SKM-1 treated with dmso at 0.1 percent for 144 hours (cell line): ENCODE data around the gene ALDH5A1.
A peak's percentile ranks its signal among the peaks of the same experiment; 100 is the strongest.

ENCODE experiments used
- DNase-seq: peaks from one replicate; lab custom pipeline; 2025; ENCODE audit not compliant: unreplicated experiment; lab: John Stamatoyannopoulos, UW

The ALDH5A1 gene

DNA sequence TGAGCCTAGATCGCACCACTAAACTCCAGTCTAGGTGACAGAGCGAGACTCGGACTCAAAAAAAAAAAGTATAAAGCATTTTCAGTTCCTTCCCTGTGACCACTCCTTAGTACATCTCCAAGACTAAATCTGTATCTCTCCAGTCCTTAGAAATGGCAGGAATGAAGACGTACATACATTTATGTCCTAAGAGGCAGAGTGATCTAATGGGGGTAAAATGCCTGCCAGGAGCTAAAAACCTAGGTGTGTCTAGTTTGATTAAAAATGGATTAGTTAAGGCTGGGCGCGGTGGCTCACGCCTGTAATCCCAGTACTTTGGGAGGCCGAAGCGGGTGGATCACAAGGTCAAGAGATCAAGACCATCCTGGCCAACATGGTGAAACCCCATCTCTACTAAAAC is 70.4 kb downstream of the ALDH5A1 start:
- DNase-seq, result no peak

DNA sequence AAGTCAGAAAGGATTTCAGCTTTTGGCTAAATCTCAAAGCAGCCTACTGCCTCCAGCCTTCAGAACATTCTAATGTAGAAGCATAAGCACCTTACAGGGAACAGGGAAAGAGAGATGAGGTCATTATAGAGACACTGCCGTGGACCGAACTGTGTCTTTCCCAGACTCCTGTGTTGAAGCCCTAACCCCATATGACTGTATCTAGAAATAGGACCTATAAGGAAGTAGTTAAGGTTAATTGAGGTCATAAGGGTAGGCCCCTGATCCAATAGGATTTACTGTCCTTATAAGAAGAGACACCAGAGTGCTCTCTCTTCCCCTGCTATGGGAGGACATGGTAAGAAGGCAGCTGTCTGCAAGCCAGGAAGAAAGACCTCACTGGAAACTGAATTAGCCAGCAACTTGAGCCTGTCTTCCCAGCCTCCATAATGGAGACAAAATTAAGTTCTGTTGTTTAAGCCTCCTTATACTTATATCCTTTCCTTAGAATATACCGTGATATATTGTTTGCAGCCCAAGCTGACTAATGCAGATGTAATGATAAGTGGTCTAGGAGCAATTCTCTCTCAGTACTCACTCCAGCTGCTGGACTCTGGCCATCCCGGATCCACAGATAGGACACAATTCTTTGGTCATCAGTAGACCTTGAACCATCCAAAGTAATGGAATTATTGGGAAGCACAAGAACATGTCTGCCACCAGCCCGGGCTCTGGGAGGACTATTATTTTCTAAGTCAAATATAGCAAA is 71.4 kb downstream of the ALDH5A1 start:
- DNase-seq, result no peak

DNA sequence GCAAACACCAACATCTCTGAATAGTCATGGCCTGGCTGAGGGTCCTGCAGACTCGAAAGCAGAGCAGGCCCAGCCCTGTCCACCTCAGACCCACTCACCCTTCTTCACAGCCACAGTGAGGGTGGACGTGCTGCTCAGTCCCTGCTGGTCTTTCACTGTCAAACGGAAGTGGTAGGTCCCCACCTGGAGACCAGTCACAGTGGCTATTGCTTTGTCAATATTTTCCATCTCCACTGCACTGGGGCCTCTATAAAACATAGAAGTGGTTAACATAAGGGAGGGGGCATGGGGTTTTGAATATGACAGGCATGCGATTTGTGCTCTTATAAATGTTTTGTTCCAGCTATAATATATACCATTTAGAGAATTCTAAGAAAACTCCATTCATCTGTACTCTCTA is 73.9 kb downstream of the ALDH5A1 start:
- no peak for DNase-seq

DNA sequence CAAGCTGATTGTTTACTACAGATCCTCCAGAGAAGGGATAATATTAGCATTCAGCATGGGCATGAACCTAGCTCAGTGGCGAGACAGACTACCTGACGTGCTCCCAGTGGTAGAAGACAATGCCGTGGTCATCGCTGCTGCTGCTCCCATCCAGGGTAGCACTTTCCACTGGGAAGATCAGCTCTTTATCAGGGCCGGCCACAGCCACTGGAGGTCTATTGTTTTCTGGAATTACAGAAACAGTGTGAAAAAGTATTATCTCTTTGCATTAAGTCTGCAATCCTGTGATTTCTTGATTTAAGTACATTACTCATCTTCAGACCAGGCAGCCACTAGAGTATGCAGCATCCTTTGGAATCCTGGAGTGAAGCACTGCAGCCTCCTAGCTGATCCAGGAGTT is 75.0 kb downstream of the ALDH5A1 start:
- DNase-seq, result no peak

DNA sequence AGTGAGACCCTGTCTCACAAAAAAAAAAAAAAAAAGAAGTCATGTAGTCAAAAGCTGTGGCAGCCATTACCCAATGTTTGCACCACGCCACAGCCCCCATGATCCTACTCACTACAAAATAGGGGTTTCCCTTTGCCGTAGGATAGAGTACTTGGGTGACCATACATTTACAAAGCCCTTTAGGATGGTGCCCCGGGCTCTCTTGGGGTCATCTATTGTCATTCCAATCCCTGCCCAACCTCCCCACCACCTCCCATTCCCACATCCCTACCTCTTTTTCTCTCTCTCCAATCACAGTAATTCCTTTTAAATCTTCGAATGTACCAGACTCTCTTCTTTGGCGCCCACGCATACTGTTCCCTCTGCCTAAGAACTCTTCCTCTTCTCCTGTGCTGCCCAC is 76.6 kb downstream of the ALDH5A1 start:
- no peak for DNase-seq

DNA sequence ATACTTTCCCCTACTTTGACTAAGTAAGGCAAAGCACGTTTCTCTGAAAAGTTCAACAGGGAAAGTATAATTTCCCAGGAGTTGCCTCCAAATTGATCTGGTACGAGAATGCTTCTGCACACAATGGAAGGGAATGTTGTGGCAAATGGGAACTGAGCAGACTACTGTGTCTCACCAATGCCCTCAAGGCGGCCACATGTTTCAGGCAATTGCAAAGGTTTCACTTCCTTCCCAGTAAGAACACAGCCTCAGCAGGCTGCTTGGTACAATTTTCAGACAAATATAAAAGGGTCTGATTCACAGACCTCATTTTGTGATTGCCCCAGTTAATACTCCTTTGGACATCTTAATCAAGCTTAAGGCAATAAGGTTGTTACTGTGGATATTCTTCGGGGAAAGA is 80.0 kb downstream of the ALDH5A1 start:
- DNase-seq, result peak; percentile 53

DNA sequence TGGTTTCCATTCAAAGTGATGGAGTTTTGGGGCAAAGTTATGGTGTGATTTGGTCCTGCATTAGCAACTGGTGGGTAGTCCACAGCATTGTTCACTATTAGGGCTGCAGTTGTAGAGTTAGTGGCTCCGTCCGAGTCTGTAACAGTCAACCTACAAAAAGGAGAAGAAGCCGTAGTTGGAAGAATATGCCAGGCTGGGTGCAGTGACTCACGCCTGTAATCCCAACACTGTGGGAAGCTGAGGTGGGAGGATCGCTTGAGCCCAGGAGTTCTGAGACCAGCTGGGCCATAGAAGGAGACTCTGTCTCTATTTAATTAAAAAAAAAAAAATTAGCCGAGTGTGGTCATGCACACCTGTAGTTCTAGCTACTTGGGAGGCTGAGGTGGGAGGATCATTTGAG is 81.7 kb downstream of the ALDH5A1 start:
- no peak for DNase-seq

DNA sequence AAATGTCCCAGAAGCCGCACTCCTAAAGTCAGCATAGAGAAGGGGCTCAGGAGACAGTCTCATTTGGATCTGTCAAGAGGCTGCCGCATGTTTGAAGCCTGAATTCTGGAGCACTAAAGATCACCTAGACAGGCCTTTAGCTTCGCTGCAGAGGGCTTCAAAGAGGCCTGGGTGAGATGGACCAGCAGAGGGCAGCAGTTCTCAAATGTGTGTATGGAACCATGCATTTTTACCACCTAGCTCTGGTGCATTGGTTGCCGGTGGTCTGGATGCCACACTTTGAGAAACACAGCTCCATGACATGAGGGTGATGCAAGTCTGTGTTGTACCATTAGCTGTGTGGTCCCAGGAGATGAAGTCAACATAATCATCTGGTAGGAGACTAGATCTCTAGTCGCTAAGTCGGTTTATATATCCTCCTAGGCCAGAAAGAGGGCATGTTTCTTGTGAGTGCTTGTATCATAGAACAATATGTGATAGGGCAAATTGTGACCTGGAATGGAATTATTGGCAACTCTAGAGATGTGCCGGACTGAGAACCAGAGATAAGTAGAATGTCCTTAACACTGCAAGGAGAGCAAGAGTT is 86.4 kb downstream of the ALDH5A1 start:
- DNase-seq, result peak; percentile 61

DNA sequence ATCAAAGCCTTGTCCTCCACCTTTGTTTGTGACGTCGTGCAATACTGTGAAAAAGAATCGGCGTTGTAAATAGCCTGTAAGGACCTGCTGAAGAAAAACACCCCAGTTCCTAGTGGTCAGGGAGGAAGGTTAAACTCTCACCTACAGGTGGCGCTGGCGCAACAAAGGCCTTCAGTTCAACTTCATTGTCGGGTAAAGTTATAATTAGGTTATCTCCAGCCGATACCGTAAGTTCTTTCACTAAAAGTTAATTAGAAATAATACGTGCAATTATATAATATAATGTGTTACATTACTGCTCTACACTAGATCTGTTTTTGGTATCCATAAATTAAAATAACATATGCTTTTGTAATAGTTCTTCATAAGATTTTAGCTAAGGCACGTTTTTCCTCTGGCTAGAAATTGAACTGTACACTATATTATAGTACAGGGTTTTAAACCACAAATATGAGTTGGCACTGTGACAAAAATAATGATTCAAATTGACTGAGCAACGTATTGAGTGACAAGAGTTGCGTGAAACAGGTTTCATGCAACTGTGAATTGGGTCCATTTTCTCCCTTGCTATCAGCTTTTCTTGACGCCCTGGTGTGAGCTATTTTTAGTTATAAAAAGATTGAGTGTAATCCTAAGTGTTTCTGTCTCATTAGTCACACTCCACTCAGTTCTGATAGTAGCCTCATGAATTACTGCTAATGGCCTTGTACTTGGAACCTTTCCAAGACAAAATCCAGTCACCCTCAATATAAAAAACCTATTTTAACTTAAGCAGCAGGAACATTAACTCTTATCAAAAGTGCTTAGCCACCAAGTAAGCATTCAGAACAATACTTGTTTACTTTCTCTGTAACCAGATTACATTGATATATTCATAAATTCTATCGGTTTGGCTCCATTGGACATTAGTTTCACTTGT is 89.0 kb downstream of the ALDH5A1 start:
- peak; percentile 53 for DNase-seq

DNA sequence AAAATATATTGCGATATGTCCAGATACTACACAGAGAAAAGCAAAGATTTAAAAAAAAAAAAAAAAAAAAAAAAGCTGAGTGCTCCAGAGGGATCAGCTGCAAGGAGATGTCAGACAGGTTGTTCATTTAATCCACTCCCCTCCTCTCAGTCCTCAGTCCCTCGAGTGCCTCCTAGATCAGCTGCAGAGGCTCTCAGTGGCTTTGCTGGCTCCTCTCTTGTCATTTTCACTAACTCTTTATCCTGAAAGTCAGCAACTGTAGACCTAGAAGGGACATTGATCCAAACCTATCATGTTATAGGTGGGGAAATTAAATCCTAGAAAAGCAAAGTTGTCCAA is 89.6 kb downstream of the ALDH5A1 start:
- DNase-seq, result no peak
